HG03558 (cell line): ENCODE data around the gene EGFL8.
"Not testable (repeated sequence)": the region's sequence is repeated elsewhere in the genome, so short reads cannot be mapped to it uniquely, and the experiment has no call there.

Source experiments
- ATAC-seq: cut with Tn5 transposase; IDR thresholded peaks from one replicate; pipeline ENCODE4 v1.9.1; 2021; ENCODE audit warnings: moderate number of reproducible peaks; ENCODE audit not compliant: unreplicated experiment; ENCODE audit errors: extremely low read depth

Gene EGFL8

GRCh38 chr6:32164295-32164694, at the start of gene EGFL8:
EGFL8 (plus strand) TSS chr6:32164595; CDS start chr6:32166166, 1,571 bp downstream.
- ATAC-seq: no peak

DNA sequence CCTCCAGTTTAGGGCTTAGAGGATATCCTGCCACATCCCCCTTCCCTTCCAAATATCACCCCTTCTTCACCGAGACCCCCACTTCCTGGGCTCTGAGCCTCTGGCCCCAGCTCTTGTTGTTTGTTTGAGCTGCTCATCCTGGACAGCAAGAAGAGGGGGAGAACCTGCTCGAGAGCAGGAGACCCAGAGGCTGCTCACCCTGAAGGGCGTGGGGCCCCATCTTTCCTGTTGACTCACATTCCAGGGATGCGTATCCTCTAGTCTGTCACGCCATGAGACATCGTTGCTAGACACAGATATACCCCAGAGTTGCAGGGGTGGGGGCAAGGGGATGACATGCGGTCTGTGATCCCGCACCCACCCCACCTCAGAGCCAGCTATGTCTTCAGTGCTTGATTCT, 49.6 kb upstream of the EGFL8 start:
- no peak for ATAC-seq

DNA sequence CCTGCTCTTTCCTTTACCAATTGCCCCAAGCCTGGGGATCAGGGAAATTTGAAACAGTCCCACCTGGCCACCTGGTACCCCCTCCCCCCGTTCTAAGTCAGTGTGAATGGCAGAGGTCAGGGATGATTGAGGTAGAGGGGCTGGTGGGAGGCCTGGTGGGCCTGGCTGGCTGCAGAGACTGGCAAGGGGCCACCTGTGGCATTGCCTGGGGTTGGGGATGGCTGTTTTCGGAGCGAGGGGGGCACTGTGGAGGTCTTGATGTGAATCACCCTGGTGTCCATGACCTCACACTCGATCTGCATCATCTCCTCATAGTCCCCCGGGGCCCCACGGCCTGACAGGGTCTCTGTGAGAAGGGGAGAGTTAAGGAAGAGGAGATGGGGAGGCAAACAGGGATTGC, 48.8 kb upstream of the EGFL8 start:
- no peak for ATAC-seq

- no peak for ATAC-seq
These were observed 47.7 kb upstream of the EGFL8 start for GRCh38 chr6:32116674-32117073.

DNA sequence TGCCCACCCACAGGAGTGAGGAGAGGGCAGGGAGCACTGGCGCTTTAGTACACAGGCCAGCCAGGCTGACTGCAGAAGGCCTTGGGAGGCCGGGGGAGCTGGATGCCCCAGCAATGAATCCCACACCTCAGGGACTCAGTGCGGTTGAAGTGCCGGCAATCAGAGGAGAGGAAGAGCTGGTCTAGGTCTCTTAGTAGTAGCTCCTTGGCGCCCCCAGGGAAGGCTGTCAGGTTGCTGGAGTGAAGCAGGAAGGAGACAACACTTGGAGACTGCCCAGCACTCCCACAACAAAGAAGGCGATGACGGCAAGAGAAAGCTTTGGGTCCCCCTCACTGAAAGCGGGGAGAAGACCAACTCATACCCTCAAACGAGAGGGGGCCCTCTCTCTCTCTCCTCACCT, 46.9 kb upstream of the EGFL8 start:
- ATAC-seq: no peak

GRCh38 chr6:32118782-32119628, 45.4 kb upstream of the EGFL8 start:
- no peak for ATAC-seq

DNA sequence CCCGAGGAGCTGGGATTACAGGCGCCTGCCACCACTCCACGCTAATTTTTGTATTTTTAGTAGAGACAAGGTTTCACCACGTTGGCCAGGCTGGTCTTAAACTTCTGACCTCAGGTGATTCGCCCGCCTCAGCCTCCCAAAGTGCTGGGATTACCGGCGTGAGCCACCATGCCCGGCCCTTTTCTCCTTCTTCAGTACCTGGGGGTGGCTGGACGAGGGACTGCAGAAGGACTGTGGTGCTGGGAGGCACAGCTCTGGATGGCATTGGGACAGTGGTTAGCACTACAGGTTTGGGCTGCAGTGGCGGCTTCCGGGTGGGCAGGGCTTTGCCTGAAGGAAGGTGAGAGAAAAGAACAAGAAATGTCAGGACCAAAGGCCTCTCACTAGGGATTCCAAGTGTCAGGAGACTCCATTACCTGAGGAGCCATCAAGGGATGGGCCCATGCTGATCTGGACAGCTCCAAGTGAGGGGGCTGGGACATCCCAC, 43.8 kb upstream of the EGFL8 start:
- no peak for ATAC-seq

- no peak for ATAC-seq
These were observed 40.7 kb upstream of the EGFL8 start for GRCh38 chr6:32123681-32124080.

DNA sequence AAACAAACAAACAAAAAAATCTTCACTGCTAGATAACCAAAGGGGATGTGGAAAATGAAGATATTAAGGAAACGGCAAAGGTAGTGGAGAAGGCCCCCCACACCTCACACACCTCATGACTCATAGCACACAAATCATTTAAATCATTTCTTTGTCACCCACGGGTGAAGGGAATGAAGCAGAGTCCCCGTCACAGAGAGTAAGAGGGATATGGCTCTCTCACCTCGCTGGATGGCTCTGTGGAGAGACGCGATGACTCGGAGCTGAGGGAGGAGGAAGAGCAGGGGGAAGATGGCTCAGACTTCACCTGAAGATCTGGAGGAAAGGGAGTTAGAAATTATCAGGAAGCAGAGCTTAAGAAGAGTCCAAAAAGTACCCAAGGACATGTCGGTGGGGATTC, 37.5 kb upstream of the EGFL8 start:
- no peak for ATAC-seq

- ATAC-seq: no peak
These were observed 37.0 kb upstream of the EGFL8 start for GRCh38 chr6:32127409-32127716.

GRCh38 chr6:32127717-32128592, 36.4 kb upstream of the EGFL8 start, which contains the start of gene ATF6B:
ATF6B (minus strand) TSS chr6:32128246; CDS start chr6:32128207, 39 bp downstream.
- ATAC-seq: peak; percentile 70

DNA sequence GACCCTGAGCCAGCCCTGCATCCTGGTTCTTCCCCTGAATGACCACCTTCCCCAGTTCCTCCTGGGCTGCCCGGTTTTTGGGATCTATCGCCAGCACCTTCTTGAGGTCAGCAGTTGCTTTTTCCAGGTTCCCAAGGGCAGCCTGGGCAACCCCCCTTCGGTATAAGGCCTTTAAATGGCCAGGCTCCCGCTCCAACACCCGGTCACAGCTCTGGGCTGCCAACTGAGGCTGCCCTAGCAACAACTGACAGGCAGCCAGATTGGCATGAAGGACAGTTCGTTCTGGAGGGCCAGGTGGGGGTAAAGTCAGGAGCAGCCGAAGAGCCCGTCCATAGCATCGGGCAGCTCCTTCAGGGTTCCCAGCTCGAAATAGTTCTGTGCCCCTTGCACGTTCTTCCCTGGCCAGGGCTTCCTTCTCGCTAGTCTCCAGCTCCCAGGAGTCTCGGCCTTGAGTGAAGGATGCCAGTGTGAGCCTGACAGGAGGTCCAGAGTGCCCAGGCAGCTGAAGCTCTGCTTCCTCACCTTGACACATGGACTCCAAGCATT, 35.6 kb upstream of the EGFL8 start:
- no peak for ATAC-seq

DNA sequence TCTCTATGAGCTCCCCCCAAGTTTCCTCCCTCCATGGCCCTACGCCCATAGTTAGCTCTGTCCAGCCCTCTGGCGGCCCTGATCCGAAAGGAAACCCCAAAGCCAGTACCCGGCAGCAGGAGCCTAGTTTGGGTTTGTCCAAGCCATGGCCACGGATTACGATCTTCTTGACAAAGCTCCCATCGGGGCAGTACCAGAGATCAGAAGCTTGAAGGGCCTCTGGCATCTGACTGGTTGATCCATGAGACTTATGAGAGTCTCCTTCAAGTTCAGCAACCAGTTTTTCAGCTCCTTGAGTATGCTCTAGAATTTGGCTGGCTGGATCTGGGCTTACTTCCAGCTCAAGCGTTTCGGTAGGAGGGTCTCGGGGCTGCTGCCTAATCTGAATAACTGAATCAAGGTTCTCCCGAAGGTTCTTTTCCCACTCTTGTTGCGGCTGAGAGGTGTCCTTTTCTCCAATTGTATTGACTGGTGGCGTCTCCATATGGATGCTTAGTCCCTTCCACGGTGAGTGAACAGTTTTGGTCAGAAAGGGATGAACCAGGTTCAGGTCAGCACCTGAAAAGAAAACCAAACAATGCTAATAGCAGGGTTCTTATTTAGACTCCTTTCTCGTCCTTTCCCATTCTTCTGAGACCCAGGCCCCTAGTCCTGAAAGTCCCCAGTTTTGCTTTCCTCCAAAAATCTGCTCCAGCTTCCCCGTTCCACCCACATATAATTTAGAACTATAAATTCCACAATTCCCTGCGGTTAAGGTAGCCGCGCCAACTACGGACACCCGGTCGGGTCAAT, 34.9 kb upstream of the EGFL8 start:
- no peak for ATAC-seq

GRCh38 chr6:32131439-32131948, 32.9 kb upstream of the EGFL8 start:
- ATAC-seq: no peak

GRCh38 chr6:32132110-32132509, 32.3 kb upstream of the EGFL8 start:
- no peak for ATAC-seq

- ATAC-seq: no peak
These were observed 30.6 kb upstream of the EGFL8 start for GRCh38 chr6:32133786-32134185.

DNA sequence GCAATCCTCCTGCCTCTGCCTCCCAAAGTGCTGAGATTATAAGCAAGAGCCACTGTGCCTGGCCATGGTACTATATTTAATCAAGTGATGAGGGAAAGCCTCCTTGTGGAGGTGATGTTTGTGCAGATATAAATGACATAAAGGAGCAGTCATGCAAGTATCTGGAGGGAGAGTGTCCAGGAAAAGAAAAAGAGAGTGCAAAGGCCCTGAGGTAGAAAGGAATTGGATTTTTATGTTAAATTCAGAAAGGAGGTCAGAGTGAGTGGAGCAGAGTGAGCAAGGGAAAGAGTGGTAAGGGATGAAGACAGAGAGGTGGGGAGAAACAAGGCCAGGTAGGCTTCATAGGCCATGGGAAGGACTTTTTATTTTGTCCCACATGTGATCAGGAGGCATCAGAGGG, 26.9 kb upstream of the EGFL8 start:
- ATAC-seq: no peak

DNA sequence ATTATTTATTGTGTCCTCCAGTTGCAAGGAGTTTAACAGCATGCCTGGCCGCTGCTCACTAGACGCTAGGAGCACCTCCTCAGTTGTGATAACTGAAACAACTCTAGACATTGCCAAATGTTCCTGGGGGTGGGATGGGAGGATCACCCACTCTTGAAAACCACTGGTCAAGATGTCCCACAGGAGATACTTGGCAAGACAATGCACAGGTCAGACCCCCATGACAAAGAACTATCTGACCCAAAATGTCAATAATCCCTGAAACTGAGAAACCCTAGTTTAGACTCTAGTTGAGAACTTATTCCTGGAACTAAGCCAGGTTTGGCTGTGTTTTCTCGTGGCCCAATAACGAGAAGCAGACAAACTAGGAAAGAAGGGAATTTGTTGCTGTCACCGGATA, 24.8 kb upstream of the EGFL8 start:
- no peak for ATAC-seq

- ATAC-seq: no peak
These were observed 23.9 kb upstream of the EGFL8 start for GRCh38 chr6:32140420-32141046.

DNA sequence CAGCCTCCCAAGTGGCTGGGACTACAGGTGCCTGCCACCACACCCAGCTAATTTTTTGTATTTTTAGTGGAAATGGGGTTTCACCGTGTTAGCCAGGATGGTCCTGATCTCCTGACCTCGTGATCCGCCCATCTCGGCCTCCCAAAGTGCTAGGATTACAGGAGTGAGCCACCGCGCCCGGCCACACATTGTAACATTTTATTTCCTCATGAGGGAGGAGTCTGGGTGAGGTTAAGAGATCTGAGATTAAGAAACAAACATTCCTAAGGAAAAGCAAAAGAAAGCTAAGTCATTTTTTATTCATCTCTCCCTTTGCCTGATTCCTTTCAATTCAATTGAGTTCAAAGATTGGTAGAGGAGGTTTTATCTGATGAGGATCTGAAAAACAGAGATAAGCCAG, 20.2 kb upstream of the EGFL8 start:
- ATAC-seq: not testable (repeated sequence)
